Neuron (in vitro differentiated cells): Measurements from ENCODE around the gene SRA1.
"Not testable (repeated sequence)": the region's sequence is repeated elsewhere in the genome, so short reads cannot be mapped to it uniquely, and the experiment has no call there.

Source experiments
- H2AFZ ChIP-seq: one replicate; pipeline ENCODE4 v1.6.1; 2013; ENCODE audit warnings: low read depth, mild to moderate bottlenecking, inconsistent platforms, low read length, moderate library complexity
- H3K27me3 ChIP-seq: one replicate; pipeline ENCODE4 v1.6.1; 2013; ENCODE audit warnings: low read length; ENCODE audit not compliant: insufficient read depth
- H3K36me3 ChIP-seq: one replicate; pipeline ENCODE4 v1.6.1; 2013; ENCODE audit warnings: low read length; ENCODE audit not compliant: insufficient read depth
- H3K4me1 ChIP-seq: one replicate; pipeline ENCODE4 v1.6.1; 2013; ENCODE audit warnings: low read length; ENCODE audit not compliant: insufficient read depth
- H3K4me3 ChIP-seq: 2 replicates; pipeline ENCODE4 v1.5.1; 2013; ENCODE audit warnings: mild to moderate bottlenecking, low read length, moderate library complexity
- H3K9me3 ChIP-seq: one replicate; pipeline ENCODE4 v1.6.1; 2013; ENCODE audit warnings: low read length

The SRA1 gene

DNA sequence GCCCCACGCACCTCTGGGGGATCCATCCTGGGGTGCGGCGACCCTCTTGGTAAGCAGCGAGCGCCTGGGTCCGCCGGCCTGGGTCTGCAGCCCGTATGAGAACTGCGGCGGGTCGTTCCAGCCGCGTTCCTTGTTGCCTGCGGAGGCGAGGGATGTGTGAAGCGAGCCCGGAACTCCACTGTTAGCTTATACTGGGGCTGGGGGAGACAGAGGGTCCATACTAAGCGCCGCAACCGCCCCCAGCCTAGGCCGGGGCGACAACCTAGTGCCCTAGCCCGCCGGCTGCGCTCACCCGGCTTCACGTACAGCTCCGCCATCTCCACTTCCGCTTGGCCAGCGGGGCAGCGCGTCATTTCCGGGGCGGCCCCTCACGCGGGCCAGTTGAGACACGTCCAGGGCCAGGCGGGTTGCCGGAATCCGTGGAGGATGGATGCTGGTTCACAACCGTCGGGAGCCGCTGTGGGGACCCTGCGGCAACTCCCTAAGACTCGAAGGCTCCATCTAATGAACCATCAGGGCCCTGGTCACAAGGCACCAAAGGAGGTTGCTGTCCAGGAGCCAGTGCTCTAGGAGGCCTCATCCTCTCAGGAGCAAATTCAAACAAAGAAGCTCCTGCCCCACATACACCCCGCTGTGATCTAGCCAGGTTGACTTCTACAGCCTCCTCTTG lies at the start of gene SRA1:
Gene SRA1, minus strand, starts transcription at position 338 of the 670 bp plus-strand sequence. Its CDS starts 21 bp downstream, at position 317.
- H2AFZ ChIP-seq = peak within 1 kb of the TSS; percentile 46
- H3K4me3 ChIP-seq = peak within 1 kb of the TSS; percentile 73
- no peaks in the 10 kb centered on the region for H3K27me3 ChIP-seq
- H3K9me3 ChIP-seq = no peaks in the 10 kb centered on the region
- H3K36me3 ChIP-seq = peaks cover 15% of the 10 kb centered on the region
- peaks cover 17% of the 10 kb centered on the region for H3K4me1 ChIP-seq

DNA sequence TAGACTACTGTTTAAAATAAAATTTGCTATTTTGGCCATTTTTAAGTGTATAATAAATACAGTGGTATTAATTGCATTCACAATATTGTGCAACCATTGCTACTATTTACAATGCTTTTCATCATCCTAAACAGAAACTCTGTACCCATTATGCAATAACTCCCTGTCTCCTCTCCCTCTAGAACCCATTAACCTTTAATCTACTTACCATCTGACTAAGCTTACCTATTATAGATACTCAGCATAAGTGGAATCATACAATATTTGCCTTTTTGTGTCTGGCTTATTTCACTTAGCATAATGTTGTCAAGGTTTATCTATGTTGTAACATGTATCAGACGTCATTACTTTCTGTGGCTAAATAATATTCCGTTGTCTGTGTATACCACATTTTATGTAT lies 49.8 kb upstream of the SRA1 start:
- no peaks in the 10 kb centered on the region for H3K27me3 ChIP-seq
- no peaks in the 10 kb centered on the region for H3K36me3 ChIP-seq
- no peaks in the 10 kb centered on the region for H3K9me3 ChIP-seq
- H3K4me3 ChIP-seq = no peak overlapping the region
- H2AFZ ChIP-seq = no peak overlapping the region
- peaks cover 11% of the 10 kb centered on the region for H3K4me1 ChIP-seq

DNA sequence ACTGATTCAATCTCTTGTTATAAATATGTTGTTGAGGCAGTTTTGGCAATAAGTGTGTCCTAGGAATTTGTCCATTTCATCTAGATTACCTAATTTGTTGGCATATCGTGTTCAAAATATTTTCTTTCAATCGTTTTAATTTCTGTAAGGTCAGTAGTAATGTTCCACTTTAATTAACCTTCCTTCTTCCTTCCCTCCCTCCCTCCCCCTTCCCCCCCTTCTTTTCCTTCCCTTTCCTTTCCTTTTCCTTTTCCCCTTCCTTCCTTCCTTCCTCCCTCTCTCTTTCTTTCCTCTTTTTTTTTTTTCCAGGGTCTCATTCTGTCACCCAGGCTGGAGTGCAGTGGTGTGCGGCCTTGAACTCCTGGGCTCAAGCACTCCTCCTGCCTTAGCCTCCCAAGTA lies 48.6 kb upstream of the SRA1 start:
- Histone ChIP-seq H3K4me3 (no peak overlapping the region), H2AFZ (no peak overlapping the region), H3K27me3 (no peaks in the 10 kb centered on the region), H3K4me1 (peaks cover under 1% of the 10 kb centered on the region), H3K36me3 (no peaks in the 10 kb centered on the region), H3K9me3 (no peaks in the 10 kb centered on the region)

- Histone ChIP-seq H3K27me3 (no peaks in the 10 kb centered on the region), H3K36me3 (no peaks in the 10 kb centered on the region), H2AFZ (no peak overlapping the region), H3K4me1 (no peaks in the 10 kb centered on the region), H3K4me3 (no peak overlapping the region), H3K9me3 (no peaks in the 10 kb centered on the region)
Observed at GRCh38 chr5:140603734-140604133, 46.5 kb upstream of the SRA1 start.

DNA sequence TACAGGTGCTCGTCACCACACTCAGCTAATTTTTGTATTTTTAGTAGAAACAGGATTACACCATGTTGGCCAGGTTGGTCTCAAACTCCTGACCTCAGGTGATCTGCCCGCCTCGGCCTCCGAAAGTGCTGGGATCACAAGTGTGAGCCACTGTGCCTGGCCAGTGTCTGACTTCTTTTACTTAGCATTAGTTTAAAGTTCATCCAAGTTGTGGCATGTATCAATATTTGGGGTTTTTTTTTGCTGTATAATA lies 46.1 kb upstream of the SRA1 start:
- not testable (repeated sequence) for H3K4me1 ChIP-seq, H3K27me3 ChIP-seq, H3K36me3 ChIP-seq, H2AFZ ChIP-seq, H3K4me3 ChIP-seq, H3K9me3 ChIP-seq

- H3K4me3 ChIP-seq = no peak overlapping the region
Observed at GRCh38 chr5:140602147-140602546, 44.9 kb upstream of the SRA1 start.

DNA sequence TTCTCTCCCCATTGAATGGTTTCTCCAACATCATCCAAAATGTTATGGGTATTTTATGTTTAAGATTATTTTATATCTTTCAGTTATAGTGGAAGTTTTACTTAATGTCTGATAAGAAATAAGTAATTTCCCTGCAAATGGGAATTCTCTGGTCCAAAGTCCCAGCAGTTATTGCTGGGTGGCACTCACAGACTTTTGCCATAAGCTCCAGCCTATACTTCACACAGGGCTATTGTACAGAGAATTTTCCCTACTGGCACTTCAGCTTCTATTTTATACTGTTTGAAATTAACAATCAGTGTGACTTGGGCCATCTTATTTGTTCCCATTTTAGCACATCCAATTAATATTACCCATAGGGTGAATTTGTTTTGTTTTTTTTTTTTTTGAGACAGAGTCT lies 42.8 kb upstream of the SRA1 start:
- Histone ChIP-seq H3K4me3 (no peak overlapping the region), H3K4me1 (no peaks in the 10 kb centered on the region), H3K27me3 (peaks cover 9% of the 10 kb centered on the region)

More at GRCh38 chr5:140602147-140602546, 44.9 kb upstream of the SRA1 start:
- no peak overlapping the region for H2AFZ ChIP-seq
- no peaks in the 10 kb centered on the region for H3K9me3 ChIP-seq
- no peaks in the 10 kb centered on the region for H3K27me3 ChIP-seq
- H3K4me1 ChIP-seq = no peaks in the 10 kb centered on the region
- H3K36me3 ChIP-seq = no peaks in the 10 kb centered on the region

GRCh38 chr5:140598836-140599235 lies 41.6 kb upstream of the SRA1 start:
- Histone ChIP-seq H2AFZ (no peak overlapping the region), H3K36me3 (no peaks in the 10 kb centered on the region), H3K27me3 (peaks cover 9% of the 10 kb centered on the region), H3K9me3 (no peaks in the 10 kb centered on the region), H3K4me1 (no peaks in the 10 kb centered on the region), H3K4me3 (no peak overlapping the region)

More for the DNA sequence above, 42.8 kb upstream of the SRA1 start:
- Histone ChIP-seq H3K36me3 (no peaks in the 10 kb centered on the region), H2AFZ (no peak overlapping the region), H3K9me3 (no peaks in the 10 kb centered on the region)

DNA sequence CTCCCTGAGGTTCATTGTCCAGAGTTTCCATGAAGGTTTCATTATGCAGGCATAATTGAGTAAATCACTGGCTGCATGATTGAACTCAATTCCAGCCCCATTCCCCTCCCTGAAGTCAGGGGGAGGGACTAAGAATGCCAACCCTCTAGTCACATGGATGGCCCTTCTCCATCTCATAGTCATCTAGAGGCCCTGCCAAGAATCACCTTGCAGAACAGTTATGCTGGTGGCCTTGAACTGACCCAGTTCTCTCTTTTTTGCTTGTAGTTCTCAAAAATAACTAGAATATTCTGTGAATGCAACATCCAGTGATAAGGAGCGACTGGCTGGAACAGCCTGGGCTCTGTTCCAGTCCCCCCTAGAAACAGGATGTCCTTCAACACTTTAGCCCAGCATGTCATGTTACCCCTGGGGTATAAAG lies 39.1 kb upstream of the SRA1 start:
- no peaks in the 10 kb centered on the region for H3K9me3 ChIP-seq
- no peaks in the 10 kb centered on the region for H3K4me1 ChIP-seq
- H3K36me3 ChIP-seq = no peaks in the 10 kb centered on the region
- peaks cover 9% of the 10 kb centered on the region for H3K27me3 ChIP-seq
- H2AFZ ChIP-seq = no peak overlapping the region
- no peak overlapping the region for H3K4me3 ChIP-seq

GRCh38 chr5:140595538-140596300 lies 38.4 kb upstream of the SRA1 start:
- H3K27me3 ChIP-seq = peaks cover 9% of the 10 kb centered on the region

DNA sequence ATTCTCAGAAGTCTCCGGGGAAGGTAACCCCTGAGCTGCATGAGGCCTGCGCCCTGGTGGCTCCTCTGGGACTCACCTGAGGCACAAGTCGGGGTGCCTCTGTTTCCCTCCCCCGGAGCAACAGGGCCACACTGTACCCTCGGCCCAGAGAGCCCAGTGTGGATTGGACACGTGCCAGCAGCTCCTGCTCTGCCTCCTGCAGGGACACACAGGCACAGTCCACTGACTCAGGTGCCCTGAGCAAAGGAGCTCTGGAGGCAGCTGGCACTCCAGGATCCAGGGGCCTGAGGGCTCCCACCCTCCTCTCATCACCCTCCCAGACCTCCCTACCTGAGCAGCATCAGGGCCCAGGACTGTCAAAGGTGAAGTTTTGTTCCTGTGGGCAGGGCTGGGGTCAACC lies 36.9 kb upstream of the SRA1 start:
- H3K36me3 ChIP-seq = no peaks in the 10 kb centered on the region
- no peaks in the 10 kb centered on the region for H3K9me3 ChIP-seq
- no peaks in the 10 kb centered on the region for H3K4me1 ChIP-seq
- H3K27me3 ChIP-seq = peaks cover 9% of the 10 kb centered on the region
- H2AFZ ChIP-seq = no peak overlapping the region
- no peak overlapping the region for H3K4me3 ChIP-seq

More at GRCh38 chr5:140595538-140596300, 38.4 kb upstream of the SRA1 start:
- no peak overlapping the region for H3K4me3 ChIP-seq
- no peaks in the 10 kb centered on the region for H3K36me3 ChIP-seq
- no peaks in the 10 kb centered on the region for H3K9me3 ChIP-seq
- H3K4me1 ChIP-seq = no peaks in the 10 kb centered on the region
- H2AFZ ChIP-seq = no peak overlapping the region

GRCh38 chr5:140593070-140593469 lies 35.8 kb upstream of the SRA1 start:
- not testable (repeated sequence) for H2AFZ ChIP-seq, H3K27me3 ChIP-seq, H3K4me3 ChIP-seq, H3K36me3 ChIP-seq, H3K9me3 ChIP-seq, H3K4me1 ChIP-seq

DNA sequence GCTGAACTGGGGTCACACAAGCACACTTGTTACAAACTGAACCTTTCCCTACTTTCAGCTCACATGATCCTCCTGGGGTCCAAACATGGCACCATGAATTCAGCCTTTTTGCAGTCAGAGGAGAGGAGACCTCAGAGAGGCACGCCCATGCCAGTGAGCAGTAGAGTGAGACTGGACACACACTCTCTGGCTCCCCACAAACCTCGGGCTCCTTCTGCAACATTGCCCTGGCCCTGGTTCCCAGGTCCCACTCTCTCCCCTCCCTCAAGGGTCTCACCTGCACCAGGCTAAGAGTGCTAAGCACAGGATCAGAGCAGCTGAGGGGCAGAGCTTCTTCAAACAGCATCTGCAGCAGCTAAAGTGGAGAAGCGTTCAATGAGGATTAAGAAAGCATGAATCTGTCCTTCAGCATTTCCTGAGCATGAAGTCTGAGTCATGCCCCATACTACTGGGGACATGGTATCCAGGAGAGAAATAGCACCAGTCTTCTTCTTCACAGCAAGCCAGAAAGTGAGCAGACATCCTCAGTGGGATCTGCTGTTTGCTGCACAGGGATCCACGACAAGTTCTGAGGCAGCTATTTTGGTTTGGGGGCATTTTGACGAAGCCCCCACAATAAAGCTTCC lies 34.6 kb upstream of the SRA1 start:
- H2AFZ ChIP-seq = no peak overlapping the region
- H3K36me3 ChIP-seq = no peaks in the 10 kb centered on the region

More for the DNA sequence above, 34.6 kb upstream of the SRA1 start:
- Histone ChIP-seq H3K4me3 (no peak overlapping the region), H3K9me3 (no peaks in the 10 kb centered on the region), H3K4me1 (no peaks in the 10 kb centered on the region), H3K27me3 (peaks cover 9% of the 10 kb centered on the region)
